Neutrophil (primary cell): ENCODE results near the gene CCDC73.

Experiments
- H3K27ac ChIP-seq: fragments of 200-600 bp; sonication (generic); 2 replicates; pipeline ENCODE4 v1.5.1; 2016; ENCODE audit warnings: mild to moderate bottlenecking, moderate library complexity
- H3K27me3 ChIP-seq: fragments of 200-600 bp; sonication (generic); 2 replicates; pipeline ENCODE4 v1.6.0; 2016; ENCODE audit warnings: mild to moderate bottlenecking
- H3K36me3 ChIP-seq: fragments of 200-600 bp; sonication (generic); 2 replicates; pipeline ENCODE4 v1.5.1; 2017
- H3K4me1 ChIP-seq, 2 experiments: fragments of 200-600 bp in 1 of 2; sonication (generic) in 1 of 2; 1 replicate in 1 of 2; 2 replicates in 1 of 2; pipeline versions ENCODE4 v1.5.1 to v1.6.1; 2013 to 2016; ENCODE audit warnings: low read depth in 1 of 2, low read length in 1 of 2, mild to moderate bottlenecking in 1 of 2, moderate library complexity in 1 of 2; ENCODE audit not compliant: control insufficient read depth in 1 of 2, insufficient read depth in 1 of 2
- H3K4me3 ChIP-seq, 2 experiments: fragments of 200-600 bp in 1 of 2; sonication (generic) in 1 of 2; 1 replicate in 1 of 2; 2 replicates in 1 of 2; pipeline ENCODE4 v1.5.1; 2013 to 2016; ENCODE audit warnings: low read depth in 1 of 2, low read length in 1 of 2, mild to moderate bottlenecking in 1 of 2, moderate library complexity in 1 of 2
- H3K9me3 ChIP-seq: fragments of 200-600 bp; sonication (generic); 2 replicates; pipeline ENCODE4 v1.5.1; 2016
- TF ChIP-seq, protein P1 (sequence below): fragments of 200-600 bp; sonication (generic); IDR thresholded peaks from 2 replicates; pipeline ENCODE4 v1.5.1; 2016; ENCODE audit warnings: antibody characterized with exemption

CCDC73 gene

DNA sequence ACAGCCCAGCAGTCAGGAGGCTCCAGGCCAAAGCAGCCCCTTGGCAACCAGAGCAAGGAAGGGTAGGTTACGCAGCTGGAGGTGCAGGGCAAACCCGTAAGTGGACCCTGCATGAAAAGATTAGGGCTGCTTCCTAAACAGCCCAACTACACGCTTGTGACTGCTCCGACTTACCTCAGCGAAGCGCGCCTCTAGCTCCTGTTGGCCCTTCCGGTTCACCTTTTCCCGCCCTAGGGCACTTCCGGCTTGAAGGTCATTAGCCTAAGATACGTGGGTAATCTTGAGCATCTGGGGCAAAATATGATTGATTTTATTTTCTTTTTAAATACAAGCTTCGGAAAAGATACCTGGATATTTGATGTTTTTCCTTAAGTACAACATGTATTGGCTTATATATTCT is at the start of gene CCDC73:
Gene CCDC73, minus strand, starts transcription at position 224 of the 400 bp plus-strand sequence. CDS start 34,419 bp downstream, outside the sequence.
- TF ChIP-seq, protein P1, sequence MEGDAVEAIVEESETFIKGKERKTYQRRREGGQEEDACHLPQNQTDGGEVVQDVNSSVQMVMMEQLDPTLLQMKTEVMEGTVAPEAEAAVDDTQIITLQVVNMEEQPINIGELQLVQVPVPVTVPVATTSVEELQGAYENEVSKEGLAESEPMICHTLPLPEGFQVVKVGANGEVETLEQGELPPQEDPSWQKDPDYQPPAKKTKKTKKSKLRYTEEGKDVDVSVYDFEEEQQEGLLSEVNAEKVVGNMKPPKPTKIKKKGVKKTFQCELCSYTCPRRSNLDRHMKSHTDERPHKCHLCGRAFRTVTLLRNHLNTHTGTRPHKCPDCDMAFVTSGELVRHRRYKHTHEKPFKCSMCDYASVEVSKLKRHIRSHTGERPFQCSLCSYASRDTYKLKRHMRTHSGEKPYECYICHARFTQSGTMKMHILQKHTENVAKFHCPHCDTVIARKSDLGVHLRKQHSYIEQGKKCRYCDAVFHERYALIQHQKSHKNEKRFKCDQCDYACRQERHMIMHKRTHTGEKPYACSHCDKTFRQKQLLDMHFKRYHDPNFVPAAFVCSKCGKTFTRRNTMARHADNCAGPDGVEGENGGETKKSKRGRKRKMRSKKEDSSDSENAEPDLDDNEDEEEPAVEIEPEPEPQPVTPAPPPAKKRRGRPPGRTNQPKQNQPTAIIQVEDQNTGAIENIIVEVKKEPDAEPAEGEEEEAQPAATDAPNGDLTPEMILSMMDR = no peak
- H3K4me1 ChIP-seq = peaks cover 6 to 7% of the 10 kb centered on the region in 2 experiments
- H3K4me3 ChIP-seq = no peak within 1 kb of the TSS
- no peaks in the 10 kb centered on the region for H3K36me3 ChIP-seq
- H3K27me3 ChIP-seq = no peaks in the 10 kb centered on the region
- H3K9me3 ChIP-seq = no peaks in the 10 kb centered on the region
- no peak within 1 kb of the TSS for H3K27ac ChIP-seq

- Histone ChIP-seq H3K9me3 (no peaks in the 10 kb centered on the region), H3K36me3 (peaks cover 52% of the 10 kb centered on the region), H3K27ac (no peak overlapping the region), H3K4me3 (no peak overlapping the region), H3K27me3 (no peaks in the 10 kb centered on the region), H3K4me1 (peaks cover 0 to 3% of the 10 kb centered on the region in 2 experiments)
- TF ChIP-seq, protein P1 = no peak
Observed at GRCh38 chr11:32843544-32843943, 49.1 kb upstream of the CCDC73 start.

- Histone ChIP-seq H3K36me3 (peaks cover 50% of the 10 kb centered on the region), H3K27ac (peak overlapping the region; percentile 25), H3K4me1 (peaks cover 0 to 3% of the 10 kb centered on the region in 2 experiments), H3K4me3 (no peak overlapping the region), H3K27me3 (no peaks in the 10 kb centered on the region), H3K9me3 (no peaks in the 10 kb centered on the region)
- TF ChIP-seq, protein P1 = no peak
Observed at GRCh38 chr11:32840587-32840986, 46.1 kb upstream of the CCDC73 start.

DNA sequence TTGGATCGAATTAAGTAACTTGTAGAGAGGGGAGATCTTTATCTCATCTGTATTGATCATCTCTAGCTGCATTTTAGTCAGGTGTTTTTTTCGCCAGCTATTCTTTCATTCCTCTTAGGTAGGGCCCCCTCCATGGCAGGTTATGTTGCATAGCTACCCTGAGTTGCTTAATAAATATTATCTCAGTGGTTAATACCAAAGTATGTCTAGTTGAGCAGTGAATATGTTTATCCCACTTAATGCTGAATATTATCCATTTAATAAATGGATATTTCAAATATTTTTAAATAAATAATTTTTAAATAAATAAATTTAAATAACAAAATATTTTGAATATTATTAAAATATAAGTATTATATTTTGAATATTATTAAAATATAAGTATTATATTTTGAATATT is 44.8 kb upstream of the CCDC73 start:
- H3K4me3 ChIP-seq = no peak overlapping the region
- TF ChIP-seq, protein P1 = no peak

DNA sequence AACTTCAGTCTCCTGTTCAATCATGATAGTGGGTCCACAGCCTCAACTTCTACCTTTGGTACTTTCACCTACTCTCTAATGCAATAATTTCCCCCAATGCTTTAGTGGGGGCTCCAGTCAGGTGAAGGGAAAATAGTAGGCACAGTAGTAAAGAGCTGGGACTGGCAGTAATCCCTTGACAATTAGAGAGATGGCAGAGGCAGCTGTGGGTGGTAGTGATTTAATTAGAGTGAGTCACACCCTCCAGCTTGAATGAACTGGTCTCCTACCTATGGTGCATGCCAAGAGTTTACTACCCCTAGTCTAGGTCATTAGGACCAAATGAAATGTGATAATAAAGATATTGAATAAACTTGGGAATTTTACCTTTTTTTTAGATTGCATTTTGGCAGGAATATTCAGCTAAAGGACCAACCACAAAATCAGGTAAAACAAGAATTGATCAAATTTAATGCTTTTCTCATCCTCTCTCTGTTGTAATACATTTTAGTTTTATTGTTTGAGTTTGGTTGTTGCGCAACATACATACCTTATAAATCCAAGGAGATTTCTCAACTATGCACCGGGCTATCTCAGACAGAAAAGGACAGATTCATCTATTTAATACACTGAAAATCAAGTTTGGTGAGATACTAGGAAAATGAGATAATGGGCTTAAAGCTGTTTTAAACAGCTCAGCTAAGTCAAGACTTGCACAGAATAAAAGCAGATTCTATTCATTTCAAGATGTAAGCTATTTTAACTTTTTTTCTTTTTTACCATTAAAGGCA is 44.2 kb upstream of the CCDC73 start:
- Histone ChIP-seq H3K4me3 (no peak overlapping the region), H3K9me3 (no peaks in the 10 kb centered on the region), H3K27me3 (no peaks in the 10 kb centered on the region), H3K27ac (no peak overlapping the region), H3K36me3 (peaks cover 55% of the 10 kb centered on the region), H3K4me1 (peaks cover 0 to 3% of the 10 kb centered on the region in 2 experiments)
- TF ChIP-seq, protein P1 = no peak

More for the DNA sequence above, 44.8 kb upstream of the CCDC73 start:
- H3K4me1 ChIP-seq = peaks cover 0 to 3% of the 10 kb centered on the region in 2 experiments
- peaks cover 55% of the 10 kb centered on the region for H3K36me3 ChIP-seq
- H3K27ac ChIP-seq = no peak overlapping the region
- H3K9me3 ChIP-seq = no peaks in the 10 kb centered on the region
- H3K27me3 ChIP-seq = no peaks in the 10 kb centered on the region
